SIG-M5 treated with dmso at 0.1 percent for 504 hours (cell line): ENCODE data around the gene HLA-DQB2.
A peak's percentile ranks its signal among the peaks of the same experiment; 100 is the strongest.
"Not testable (repeated sequence)": the region's sequence is repeated elsewhere in the genome, so short reads cannot be mapped to it uniquely, and the experiment has no call there.

Source experiments
- DNase-seq: peaks from one replicate; lab custom pipeline; 2025; ENCODE audit not compliant: unreplicated experiment; lab: John Stamatoyannopoulos, UW

Gene HLA-DQB2

DNA sequence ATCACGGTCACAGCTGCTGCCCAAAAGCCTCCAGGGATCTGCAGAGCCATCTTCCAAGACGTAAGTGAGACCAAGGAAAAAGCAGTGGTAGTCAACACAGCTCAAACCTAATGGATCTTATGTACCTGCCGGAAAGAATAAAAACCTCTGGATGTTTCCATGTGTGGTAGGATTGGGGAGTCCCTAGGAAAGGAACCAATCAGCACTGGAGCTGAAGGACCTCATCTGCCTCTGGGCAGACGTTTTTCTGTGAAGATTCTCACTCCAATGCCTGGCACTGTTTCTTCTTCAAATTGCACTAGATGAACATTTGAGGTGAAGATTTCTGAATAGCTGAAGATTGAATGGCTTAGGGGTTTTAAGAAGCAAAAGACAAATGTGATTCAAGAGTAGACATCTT lies at the start of gene HLA-DQB2:
Gene HLA-DQB2, minus strand, starts transcription at position 112 of the 400 bp plus-strand sequence. Its CDS starts 62 bp downstream, at position 50.
- DNase-seq = no peak

DNA sequence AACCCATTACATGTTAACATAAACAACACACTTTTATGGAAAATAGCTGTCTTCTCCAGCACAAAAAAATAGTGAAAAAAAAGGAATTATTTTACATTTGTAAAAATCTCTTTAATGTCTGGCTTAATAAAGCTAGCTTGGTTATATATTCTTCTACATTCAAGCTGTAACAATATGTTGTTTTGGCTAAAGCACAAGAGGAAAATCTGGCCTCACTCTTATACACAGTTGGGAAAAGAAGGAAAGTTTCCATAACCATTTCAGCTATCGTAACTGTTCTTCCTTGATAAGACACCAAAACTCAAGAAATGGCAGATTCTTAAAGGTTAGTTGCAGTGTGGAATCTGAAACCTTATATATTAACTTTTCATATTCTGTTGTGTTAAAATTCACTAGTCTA lies 45.8 kb upstream of the HLA-DQB2 start:
- no peak for DNase-seq

- no peak for DNase-seq
These were observed 43.8 kb upstream of the HLA-DQB2 start for GRCh38 chr6:32807020-32807580.

DNA sequence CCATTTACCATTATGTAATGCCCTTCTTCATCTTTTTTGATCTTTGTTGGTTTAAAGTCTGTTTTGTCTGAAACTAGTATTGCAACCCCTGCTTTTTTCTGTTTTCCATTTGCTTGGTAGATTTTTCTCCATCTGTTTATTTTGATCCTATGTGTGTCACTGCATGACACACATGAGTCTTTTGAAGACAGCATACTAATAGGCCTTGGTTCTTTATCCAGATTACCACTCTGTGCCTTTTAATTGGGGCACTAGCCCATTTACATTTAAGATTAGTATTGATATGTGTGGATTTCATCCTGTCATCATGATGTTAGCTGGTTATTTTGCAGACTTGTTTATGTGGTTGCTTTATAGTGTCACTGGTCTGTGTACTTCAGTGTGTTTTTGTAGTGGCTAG lies 42.1 kb upstream of the HLA-DQB2 start:
- DNase-seq = not testable (repeated sequence)

DNA sequence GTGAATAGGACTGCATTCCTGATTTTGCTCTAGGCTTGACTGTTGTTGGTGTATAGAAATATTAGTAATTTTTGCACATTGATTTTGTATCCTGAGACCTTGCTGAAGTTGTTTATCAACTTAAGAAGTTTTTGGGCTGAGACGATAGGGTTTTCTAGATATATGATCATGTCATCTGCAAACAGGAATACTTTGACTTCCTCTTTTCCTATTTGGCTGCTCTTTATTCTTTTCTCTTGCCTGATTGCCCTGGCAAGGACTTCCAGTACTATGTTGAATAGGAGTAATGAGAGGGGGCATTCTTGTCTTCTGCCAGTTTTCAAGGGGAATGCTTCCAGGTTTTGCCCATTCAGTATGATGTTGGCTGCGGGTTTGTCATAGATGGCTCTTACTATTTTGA lies 40.1 kb upstream of the HLA-DQB2 start:
- no peak for DNase-seq

GRCh38 chr6:32799740-32800139 lies 36.4 kb upstream of the HLA-DQB2 start:
- no peak for DNase-seq

- DNase-seq = peak; percentile 14
These were observed 35.8 kb upstream of the HLA-DQB2 start for GRCh38 chr6:32799168-32799567.

DNA sequence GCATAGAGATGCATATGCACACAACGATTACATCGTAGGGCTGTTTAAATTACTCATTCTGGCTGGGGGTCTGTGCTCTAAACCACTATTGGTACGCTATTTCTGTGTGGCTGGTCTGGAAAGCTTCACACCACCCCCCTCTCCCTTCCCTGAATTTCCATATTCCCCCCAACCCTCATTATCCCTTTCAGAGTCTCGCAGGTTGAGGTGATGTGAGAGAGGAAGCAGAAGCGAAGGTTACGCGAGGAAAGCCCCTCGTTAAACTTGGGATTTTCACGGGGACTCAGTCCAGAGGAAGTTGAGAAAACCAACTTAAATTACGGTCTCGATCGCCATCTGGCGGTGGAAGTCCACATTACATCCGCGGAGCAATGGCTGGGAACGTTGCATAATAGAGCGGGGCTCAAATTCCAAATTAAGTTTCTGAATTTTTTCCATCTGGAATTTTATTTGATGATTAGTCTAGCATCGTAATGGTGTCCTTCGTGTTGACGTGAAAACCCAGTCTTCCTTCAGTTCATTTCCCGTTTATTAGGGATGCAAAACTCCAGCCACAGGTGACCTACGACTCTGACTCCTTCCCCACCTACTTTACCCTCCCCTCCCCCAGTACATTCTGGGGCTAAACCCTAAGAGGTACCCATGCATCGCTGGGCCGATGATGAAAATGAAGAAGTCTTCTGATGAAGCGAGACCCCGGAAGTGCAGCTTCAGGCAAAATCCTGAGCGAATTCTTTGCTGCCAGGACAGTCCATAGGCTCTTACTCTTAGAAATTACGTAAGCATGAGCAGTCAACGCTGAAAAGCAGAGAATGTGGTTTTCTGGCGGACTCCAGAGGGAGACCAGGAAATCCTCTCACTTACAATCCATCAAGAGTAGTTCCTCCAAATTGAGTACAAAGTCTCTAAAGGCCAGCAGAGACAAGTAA lies 33.8 kb upstream of the HLA-DQB2 start:
- DNase-seq = peak; percentile 65

DNA sequence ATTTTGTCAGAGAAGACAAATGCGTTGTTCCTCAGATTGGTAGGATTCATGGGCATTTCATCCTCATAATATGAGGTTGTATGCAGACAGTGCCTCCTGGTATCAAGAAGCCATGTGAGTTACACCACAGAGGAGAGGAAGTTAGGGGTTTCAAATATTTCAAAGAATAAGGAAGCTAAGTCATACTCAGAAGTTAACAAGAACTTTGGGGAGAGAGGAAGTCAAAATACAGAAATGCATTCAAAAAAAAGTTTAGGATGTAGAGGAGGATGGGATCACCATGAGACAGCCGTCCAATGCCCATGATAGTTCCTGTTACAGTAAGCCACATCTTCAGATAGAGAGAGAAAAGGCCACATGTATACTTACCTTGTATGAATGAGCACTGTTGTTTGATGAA lies 31.2 kb upstream of the HLA-DQB2 start:
- DNase-seq = peak; percentile 90

DNA sequence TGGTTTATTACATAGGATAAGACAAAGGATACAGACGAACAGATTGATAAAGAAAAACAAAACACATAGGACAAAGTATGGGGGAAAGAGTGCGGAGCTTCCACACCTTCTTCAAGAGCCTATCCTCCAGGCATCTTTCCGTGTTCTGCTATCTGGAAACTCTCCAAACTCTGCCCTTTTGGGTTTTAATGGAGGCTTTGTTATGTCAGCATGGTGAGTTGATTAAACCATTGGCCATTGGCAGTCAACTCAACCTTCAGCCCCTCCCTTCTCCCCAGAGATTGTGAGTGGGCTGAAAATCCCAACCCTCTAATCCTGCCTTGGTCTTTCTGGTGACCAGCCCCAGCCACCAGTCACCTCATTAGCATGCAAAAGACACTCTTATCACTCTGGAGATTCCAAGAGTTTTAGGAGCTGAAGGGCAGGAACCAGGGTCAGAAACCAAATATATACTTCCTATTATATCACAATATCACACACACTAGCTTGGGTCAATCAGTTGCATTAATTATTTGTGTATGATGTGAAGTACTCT lies 29.6 kb upstream of the HLA-DQB2 start:
- no peak for DNase-seq

DNA sequence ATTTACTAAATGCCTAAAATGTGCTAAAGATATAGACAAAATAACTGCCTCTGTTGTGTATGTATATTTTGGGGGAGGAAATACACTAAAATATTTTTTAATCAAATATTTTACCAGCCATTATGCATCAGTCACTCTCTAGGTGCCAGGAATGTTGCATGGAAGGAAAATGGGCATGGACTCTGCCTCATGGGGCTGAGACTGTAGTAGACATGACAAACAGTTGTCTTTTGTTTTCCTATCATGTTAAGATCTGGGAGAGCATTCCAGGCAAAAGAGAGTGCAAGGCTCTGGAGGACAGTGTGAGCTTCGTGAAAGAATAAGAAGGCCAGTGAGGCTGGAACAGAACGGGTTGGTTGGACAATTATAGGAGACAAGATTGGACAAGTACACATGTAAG lies 27.0 kb upstream of the HLA-DQB2 start:
- DNase-seq = no peak

GRCh38 chr6:32785781-32786533 lies 22.6 kb upstream of the HLA-DQB2 start:
- peak; percentile 57 for DNase-seq

DNA sequence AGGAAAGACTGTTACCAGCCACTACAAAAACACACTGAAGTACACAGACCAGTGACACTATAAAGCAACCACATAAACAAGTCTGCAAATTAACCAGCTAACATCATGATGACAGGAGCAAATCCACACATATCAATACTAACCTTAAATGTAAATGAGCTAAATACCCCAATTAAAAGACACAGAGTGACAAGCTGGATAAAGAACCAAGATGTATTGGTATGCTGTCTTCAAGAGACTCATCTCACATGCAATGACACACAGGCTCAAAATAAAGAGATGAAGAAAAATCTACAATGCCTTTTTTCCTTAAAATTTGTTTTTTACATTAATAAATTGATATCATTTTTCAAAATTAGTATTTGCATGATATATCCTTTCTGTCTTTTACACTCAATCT lies 19.6 kb upstream of the HLA-DQB2 start:
- DNase-seq = not testable (repeated sequence)

DNA sequence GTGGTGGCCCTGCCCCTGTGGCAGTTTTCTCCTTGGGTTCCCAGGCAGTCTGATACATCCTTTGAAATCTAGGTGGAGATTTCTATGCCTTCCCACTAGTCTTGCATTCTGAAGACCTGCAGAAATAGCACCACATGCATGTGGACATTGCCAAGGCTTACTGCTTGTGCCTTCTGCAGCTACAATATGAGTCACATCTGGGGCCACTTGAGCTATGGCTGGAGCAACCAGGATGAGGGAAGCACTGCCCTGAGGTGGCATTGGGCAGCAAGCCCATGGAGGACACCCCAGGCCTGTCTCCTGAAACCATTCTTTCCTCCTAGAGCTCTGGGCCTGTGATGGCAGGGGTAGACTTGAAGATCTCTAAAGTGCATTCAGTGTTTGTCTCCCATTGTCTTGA lies 15.7 kb upstream of the HLA-DQB2 start:
- no peak for DNase-seq

DNA sequence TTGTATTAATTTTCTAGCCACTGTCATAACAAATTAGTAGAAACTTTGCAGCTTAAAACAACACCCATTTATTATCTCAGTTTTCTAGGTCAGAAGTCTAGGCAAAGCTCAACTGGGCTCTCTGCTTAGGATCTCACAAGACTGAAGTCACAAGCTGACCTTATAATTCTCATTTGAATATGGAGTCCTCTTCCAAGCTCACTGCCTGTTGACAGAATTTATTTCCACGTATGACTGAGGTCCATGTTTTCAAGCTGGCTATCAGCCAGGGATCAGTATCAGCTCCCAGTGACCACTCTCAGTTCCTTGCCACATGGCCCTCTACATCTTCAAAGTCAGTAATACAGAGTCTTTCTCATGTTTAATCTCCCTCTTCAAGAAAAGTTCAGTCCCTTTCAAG lies 11.7 kb upstream of the HLA-DQB2 start:
- DNase-seq = no peak

DNA sequence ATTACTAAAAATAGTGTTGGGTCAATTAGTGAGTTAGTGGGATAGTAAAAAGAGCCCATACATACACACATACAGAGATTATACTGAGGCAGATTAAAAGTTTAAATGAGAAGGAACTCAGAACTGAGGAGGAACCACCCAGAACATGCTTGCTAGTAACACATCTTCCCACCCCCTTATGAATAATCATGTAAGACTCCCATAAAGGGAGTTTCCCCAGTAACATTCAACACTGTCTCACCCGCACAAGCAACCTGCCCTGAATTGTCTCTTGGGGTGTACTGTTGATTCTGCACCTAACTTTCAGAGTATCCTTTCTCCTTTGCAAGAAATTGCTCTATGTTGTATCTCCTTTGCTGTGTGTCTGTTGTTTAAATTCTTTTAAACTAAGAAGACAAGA lies 11.1 kb upstream of the HLA-DQB2 start:
- DNase-seq = no peak

DNA sequence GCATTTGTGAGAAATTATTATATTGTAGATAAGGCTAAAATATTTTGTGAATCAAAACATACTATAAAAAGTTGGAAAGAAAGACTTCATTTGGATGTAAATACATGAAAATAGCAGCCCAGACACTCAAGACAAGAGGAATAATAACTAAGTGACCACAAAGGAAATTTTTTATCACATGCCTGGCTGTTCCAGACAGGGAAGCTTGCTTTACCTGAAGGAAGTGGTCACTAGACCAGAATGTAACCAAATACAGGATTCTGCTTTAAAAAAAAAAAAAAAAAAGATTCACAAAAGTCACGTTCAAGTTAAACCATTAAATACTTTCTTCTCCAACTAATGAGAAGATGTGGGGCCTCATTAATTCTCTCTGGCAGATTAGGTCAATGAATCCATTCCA lies 9.3 kb upstream of the HLA-DQB2 start:
- DNase-seq = no peak

DNA sequence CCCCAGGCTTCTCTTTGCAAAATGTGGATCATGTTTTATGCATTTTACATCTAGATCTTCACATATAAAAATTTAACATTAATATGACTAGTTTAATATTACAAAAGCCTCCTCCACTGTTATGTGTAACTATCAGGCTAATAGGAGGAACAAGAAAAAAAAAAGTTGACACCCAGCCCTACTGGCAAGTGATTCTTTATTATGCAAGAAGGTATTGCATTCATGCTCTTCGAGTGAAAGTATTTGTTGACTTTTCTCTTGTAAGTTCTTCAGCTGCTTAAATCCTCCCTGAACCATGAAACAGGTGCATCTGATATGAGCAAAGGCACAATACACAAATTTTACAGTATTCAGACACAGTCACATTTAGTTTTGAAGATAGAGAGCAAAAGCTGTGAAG lies 716 bp upstream of the HLA-DQB2 start:
- DNase-seq = no peak

GRCh38 chr6:32761548-32761947 lies 1.8 kb downstream of the HLA-DQB2 start:
- DNase-seq = no peak

GRCh38 chr6:32761072-32761471 lies 2.3 kb downstream of the HLA-DQB2 start:
- no peak for DNase-seq

- no peak for DNase-seq
These were observed 3.7 kb downstream of the HLA-DQB2 start for GRCh38 chr6:32759669-32760068.

DNA sequence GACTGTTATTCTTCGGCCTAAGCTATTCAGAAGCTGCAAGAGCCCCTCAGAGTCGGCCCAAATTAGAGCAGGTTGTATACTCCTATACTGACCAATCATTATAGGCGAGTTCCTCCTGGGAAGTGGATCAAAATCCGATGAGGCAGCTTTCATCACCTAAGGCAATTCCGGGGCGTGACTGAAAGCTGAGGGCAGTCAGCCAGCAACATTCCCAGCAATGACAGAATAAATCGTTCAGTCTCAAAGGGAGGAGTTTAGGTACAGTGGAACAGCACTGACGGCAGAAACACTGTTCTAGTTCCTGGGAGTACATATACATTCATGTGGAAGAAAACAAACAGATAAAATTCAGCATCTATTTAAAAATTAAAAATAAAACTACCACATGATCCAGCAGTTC lies 10.8 kb downstream of the HLA-DQB2 start:
- DNase-seq = no peak
